ENCODE results near the gene S100A1.

The S100A1 gene

DNA sequence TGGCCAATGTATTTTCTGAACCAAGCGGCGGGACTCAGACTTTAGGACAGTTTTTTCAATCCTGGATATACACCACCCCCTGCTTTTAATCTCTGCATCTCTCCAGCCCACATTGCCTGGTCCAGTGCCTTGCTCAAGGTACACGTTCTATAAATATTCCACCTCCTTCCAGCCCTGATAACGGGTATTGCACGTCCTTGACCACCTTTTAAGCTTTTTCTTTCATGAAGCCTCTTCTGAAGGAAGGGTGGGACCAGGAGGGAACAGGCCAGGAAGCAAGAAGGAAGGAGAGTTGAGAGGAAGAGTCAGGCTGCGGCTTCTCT lies 18.7 kb upstream of the S100A1 start:
- Histone ChIP-seq H3K27me3 (ENCODE audit: insufficient read depth, poor library complexity, severe bottlenecking) (no peaks in the 10 kb centered on the region), H3K4me3 (replicated peaks; ENCODE audit: insufficient read depth, low read length) (no peak overlapping the region), H3K27ac (replicated peaks) (no peak overlapping the region)
- DNase-seq (ENCODE audit: low read depth in 1 of 2, low spot score in 1 of 2) = no peak
- TF ChIP-seq, protein P1, sequence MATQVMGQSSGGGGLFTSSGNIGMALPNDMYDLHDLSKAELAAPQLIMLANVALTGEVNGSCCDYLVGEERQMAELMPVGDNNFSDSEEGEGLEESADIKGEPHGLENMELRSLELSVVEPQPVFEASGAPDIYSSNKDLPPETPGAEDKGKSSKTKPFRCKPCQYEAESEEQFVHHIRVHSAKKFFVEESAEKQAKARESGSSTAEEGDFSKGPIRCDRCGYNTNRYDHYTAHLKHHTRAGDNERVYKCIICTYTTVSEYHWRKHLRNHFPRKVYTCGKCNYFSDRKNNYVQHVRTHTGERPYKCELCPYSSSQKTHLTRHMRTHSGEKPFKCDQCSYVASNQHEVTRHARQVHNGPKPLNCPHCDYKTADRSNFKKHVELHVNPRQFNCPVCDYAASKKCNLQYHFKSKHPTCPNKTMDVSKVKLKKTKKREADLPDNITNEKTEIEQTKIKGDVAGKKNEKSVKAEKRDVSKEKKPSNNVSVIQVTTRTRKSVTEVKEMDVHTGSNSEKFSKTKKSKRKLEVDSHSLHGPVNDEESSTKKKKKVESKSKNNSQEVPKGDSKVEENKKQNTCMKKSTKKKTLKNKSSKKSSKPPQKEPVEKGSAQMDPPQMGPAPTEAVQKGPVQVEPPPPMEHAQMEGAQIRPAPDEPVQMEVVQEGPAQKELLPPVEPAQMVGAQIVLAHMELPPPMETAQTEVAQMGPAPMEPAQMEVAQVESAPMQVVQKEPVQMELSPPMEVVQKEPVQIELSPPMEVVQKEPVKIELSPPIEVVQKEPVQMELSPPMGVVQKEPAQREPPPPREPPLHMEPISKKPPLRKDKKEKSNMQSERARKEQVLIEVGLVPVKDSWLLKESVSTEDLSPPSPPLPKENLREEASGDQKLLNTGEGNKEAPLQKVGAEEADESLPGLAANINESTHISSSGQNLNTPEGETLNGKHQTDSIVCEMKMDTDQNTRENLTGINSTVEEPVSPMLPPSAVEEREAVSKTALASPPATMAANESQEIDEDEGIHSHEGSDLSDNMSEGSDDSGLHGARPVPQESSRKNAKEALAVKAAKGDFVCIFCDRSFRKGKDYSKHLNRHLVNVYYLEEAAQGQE (IDR thresholded peaks at IDR 0.05; ENCODE audit: insufficient replicate concordance, low read depth) = no peak
- TF ChIP-seq SPI1 (IDR thresholded peaks at IDR 0.05; ENCODE audit: borderline replicate concordance, low read depth) = no peak
- no peak for TF ChIP-seq POLR2AphosphoS5 (IDR thresholded peaks at IDR 0.05; ENCODE audit: low read depth)
- TF ChIP-seq CTCF (IDR thresholded peaks at IDR 0.05; ENCODE audit: insufficient read depth, low read length) = no peak
- TF ChIP-seq GABPA (IDR thresholded peaks at IDR 0.05; ENCODE audit: low read depth) = no peak

- Histone ChIP-seq H3K27ac (replicated peaks) (no peak overlapping the region), H3K27me3 (ENCODE audit: insufficient read depth, poor library complexity, severe bottlenecking) (no peaks in the 10 kb centered on the region), H3K4me3 (replicated peaks; ENCODE audit: insufficient read depth, low read length) (no peak overlapping the region)
- TF ChIP-seq, protein P1 (IDR thresholded peaks at IDR 0.05; ENCODE audit: insufficient replicate concordance, low read depth) = no peak
- TF ChIP-seq CTCF (IDR thresholded peaks at IDR 0.05; ENCODE audit: insufficient read depth, low read length) = no peak
- no peak for TF ChIP-seq GABPA (IDR thresholded peaks at IDR 0.05; ENCODE audit: low read depth)
- no peak for TF ChIP-seq POLR2AphosphoS5 (IDR thresholded peaks at IDR 0.05; ENCODE audit: low read depth)
- TF ChIP-seq SPI1 (IDR thresholded peaks at IDR 0.05; ENCODE audit: borderline replicate concordance, low read depth) = no peak
- DNase-seq (ENCODE audit: low read depth in 1 of 2, low spot score in 1 of 2) = no peak
These were observed 17.9 kb upstream of the S100A1 start for GRCh38 chr1:153610334-153610733.

GRCh38 chr1:153610811-153611301 lies 17.4 kb upstream of the S100A1 start:
- no peak for TF ChIP-seq CTCF (IDR thresholded peaks at IDR 0.05; ENCODE audit: insufficient read depth, low read length)
- TF ChIP-seq POLR2AphosphoS5 (IDR thresholded peaks at IDR 0.05; ENCODE audit: low read depth) = no peak
- TF ChIP-seq SPI1 (IDR thresholded peaks at IDR 0.05; ENCODE audit: borderline replicate concordance, low read depth) = no peak
- no peak for TF ChIP-seq GABPA (IDR thresholded peaks at IDR 0.05; ENCODE audit: low read depth)
- TF ChIP-seq, protein P1 (IDR thresholded peaks at IDR 0.05; ENCODE audit: insufficient replicate concordance, low read depth) = no peak
- Histone ChIP-seq H3K27me3 (ENCODE audit: insufficient read depth, poor library complexity, severe bottlenecking) (no peaks in the 10 kb centered on the region), H3K27ac (replicated peaks) (no peak overlapping the region), H3K4me3 (replicated peaks; ENCODE audit: insufficient read depth, low read length) (no peak overlapping the region)
- no peak for DNase-seq (ENCODE audit: low read depth in 1 of 2, low spot score in 1 of 2)
